ENCODE measurements around the gene PMM1. TPM values are rescaled to one million over a fixed set of nuclear protein-coding genes. Genes with fewer than 3 reads are reported as not detected.
A peak's percentile ranks its signal among the peaks of the same experiment; 100 is the strongest.

Gene PMM1
- total and polyA plus RNA-seq, 2 of the 13 experiments (the other 11 are each of a cell fraction or from before 2014, with no cell fraction given) = 17.8 to 95.6 TPM

DNA sequence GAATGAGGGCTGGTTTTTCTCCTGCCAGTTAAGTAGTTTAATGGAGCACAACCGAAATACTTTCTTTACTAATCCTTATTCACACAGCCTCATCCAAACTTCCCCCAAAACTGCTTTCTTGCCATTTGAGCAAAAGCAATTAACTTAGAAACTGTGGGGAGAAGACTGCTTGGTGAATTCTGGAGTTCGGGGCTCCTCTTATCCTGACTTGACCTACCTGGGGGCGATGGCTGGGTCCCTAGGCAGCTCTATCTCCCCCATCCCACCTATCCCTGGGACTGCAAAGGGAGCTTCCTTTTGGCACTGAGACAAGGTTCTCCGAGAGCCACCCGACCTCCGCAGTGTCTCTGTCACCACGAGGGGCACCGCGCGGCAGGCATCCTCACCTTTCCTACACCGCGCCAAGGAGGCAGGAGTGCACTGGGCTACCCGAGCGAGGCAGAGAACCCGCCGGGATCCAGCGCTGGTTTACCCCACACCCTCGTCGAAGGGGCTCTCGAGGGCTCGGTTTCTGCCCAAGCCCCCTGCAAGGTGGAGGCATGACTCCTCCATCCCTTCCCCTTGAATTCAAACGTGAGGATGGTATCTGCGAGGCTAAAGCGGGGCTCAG is 30.4 kb upstream of the PMM1 start (continued):
- peak; percentile 5; the same call in 1 of the 2 replicates for TF ChIP-seq ZMYM3 (CRISPR knock-in tag; IDR thresholded peaks at IDR 0.05)
- no peak for TF ChIP-seq STAT5B (CRISPR knock-in tag; IDR thresholded peaks at IDR 0.05)
- 0 out of 2 replicates have a peak, but pooled peaks have one; percentile 0 for TF ChIP-seq KLF15 (CRISPR knock-in tag; IDR thresholded peaks at IDR 0.05; ENCODE audit: borderline replicate concordance)
- no peak for TF ChIP-seq ETV6 (CRISPR knock-in tag; conservative IDR thresholded peaks at IDR 0.05)
- TF ChIP-seq MEF2D (CRISPR knock-in tag; IDR thresholded peaks at IDR 0.05) = no peak
- no peak for TF ChIP-seq SMARCC2 (IDR thresholded peaks at IDR 0.05)
- TF ChIP-seq HOXA3 (CRISPR knock-in tag; IDR thresholded peaks at IDR 0.05) = peak; percentile 16; the same call in 1 of the 2 replicates
- 0 out of 2 replicates have a peak, but pooled peaks have one; percentile 17 for TF ChIP-seq ZNF878 (CRISPR knock-in tag; IDR thresholded peaks at IDR 0.05)
- TF ChIP-seq ZNF790 (CRISPR knock-in tag; IDR thresholded peaks at IDR 0.05; ENCODE audit: borderline replicate concordance) = 0 out of 2 replicates have a peak, but pooled peaks have one; percentile 45
- TF ChIP-seq POLR2A (IDR thresholded peaks at IDR 0.05; ENCODE audit: insufficient read depth in 1 of 2, low read depth in 2 of 2, low read length in 2 of 2) = peak in 1 of 2 experiments; percentile 11; a peak in 1 of 4 replicates
- TF ChIP-seq, protein P1, sequence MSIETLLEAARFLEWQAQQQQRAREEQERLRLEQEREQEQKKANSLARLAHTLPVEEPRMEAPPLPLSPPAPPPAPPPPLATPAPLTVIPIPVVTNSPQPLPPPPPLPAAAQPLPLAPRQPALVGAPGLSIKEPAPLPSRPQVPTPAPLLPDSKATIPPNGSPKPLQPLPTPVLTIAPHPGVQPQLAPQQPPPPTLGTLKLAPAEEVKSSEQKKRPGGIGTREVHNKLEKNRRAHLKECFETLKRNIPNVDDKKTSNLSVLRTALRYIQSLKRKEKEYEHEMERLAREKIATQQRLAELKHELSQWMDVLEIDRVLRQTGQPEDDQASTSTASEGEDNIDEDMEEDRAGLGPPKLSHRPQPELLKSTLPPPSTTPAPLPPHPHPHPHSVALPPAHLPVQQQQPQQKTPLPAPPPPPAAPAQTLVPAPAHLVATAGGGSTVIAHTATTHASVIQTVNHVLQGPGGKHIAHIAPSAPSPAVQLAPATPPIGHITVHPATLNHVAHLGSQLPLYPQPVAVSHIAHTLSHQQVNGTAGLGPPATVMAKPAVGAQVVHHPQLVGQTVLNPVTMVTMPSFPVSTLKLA (IDR thresholded peaks at IDR 0.05) = 0 out of 2 replicates have a peak, but pooled peaks have one; percentile 2
- TF ChIP-seq, protein P2, sequence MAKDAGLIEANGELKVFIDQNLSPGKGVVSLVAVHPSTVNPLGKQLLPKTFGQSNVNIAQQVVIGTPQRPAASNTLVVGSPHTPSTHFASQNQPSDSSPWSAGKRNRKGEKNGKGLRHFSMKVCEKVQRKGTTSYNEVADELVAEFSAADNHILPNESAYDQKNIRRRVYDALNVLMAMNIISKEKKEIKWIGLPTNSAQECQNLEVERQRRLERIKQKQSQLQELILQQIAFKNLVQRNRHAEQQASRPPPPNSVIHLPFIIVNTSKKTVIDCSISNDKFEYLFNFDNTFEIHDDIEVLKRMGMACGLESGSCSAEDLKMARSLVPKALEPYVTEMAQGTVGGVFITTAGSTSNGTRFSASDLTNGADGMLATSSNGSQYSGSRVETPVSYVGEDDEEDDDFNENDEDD (CRISPR knock-in tag; IDR thresholded peaks at IDR 0.05; ENCODE audit: borderline replicate concordance) = peak; percentile 36; the same call in 1 of the 2 replicates
- 0 out of 2 replicates have a peak, but pooled peaks have one; percentile 22 for TF ChIP-seq SNAI1 (CRISPR knock-in tag; IDR thresholded peaks at IDR 0.05; ENCODE audit: borderline replicate concordance)
- TF ChIP-seq ZSCAN30 (CRISPR knock-in tag; IDR thresholded peaks at IDR 0.05) = 0 out of 2 replicates have a peak, but pooled peaks have one; percentile 19
- TF ChIP-seq, protein P3, sequence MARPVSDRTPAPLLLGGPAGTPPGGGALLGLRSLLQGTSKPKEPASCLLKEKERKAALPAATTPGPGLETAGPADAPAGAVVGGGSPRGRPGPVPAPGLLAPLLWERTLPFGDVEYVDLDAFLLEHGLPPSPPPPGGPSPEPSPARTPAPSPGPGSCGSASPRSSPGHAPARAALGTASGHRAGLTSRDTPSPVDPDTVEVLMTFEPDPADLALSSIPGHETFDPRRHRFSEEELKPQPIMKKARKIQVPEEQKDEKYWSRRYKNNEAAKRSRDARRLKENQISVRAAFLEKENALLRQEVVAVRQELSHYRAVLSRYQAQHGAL (CRISPR knock-in tag; IDR thresholded peaks at IDR 0.05; ENCODE audit: not compliant biosample characterization) = no peak
- TF ChIP-seq GATAD2A (CRISPR knock-in tag; IDR thresholded peaks at IDR 0.05) = no peak
- TF ChIP-seq ZSCAN29 (CRISPR knock-in tag; conservative IDR thresholded peaks at IDR 0.05) = 0 out of 2 replicates have a peak, but pooled peaks have one; percentile 44
- TF ChIP-seq RCOR2 (CRISPR knock-in tag; IDR thresholded peaks at IDR 0.05) = no peak
- no peak for TF ChIP-seq SAFB2 (CRISPR knock-in tag; IDR thresholded peaks at IDR 0.05; ENCODE audit: borderline replicate concordance, low read depth)
- TF ChIP-seq ZNF768 (CRISPR knock-in tag; IDR thresholded peaks at IDR 0.05) = 0 out of 2 replicates have a peak, but pooled peaks have one; percentile 0
- TF ChIP-seq, protein P4, sequence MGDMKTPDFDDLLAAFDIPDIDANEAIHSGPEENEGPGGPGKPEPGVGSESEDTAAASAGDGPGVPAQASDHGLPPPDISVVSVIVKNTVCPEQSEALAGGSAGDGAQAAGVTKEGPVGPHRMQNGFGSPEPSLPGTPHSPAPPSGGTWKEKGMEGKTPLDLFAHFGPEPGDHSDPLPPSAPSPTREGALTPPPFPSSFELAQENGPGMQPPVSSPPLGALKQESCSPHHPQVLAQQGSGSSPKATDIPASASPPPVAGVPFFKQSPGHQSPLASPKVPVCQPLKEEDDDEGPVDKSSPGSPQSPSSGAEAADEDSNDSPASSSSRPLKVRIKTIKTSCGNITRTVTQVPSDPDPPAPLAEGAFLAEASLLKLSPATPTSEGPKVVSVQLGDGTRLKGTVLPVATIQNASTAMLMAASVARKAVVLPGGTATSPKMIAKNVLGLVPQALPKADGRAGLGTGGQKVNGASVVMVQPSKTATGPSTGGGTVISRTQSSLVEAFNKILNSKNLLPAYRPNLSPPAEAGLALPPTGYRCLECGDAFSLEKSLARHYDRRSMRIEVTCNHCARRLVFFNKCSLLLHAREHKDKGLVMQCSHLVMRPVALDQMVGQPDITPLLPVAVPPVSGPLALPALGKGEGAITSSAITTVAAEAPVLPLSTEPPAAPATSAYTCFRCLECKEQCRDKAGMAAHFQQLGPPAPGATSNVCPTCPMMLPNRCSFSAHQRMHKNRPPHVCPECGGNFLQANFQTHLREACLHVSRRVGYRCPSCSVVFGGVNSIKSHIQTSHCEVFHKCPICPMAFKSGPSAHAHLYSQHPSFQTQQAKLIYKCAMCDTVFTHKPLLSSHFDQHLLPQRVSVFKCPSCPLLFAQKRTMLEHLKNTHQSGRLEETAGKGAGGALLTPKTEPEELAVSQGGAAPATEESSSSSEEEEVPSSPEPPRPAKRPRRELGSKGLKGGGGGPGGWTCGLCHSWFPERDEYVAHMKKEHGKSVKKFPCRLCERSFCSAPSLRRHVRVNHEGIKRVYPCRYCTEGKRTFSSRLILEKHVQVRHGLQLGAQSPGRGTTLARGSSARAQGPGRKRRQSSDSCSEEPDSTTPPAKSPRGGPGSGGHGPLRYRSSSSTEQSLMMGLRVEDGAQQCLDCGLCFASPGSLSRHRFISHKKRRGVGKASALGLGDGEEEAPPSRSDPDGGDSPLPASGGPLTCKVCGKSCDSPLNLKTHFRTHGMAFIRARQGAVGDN (CRISPR knock-in tag; IDR thresholded peaks at IDR 0.05) = peak; percentile 51
- TF ChIP-seq, protein P5, sequence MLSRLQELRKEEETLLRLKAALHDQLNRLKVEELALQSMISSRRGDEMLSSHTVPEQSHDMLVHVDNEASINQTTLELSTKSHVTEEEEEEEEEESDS (CRISPR knock-in tag; IDR thresholded peaks at IDR 0.05; ENCODE audit: borderline replicate concordance) = no peak
- TF ChIP-seq ZNF766 (CRISPR knock-in tag; IDR thresholded peaks at IDR 0.05; ENCODE audit: borderline replicate concordance) = 0 out of 2 replicates have a peak, but pooled peaks have one; percentile 14

Measured in HepG2 (cell line).